B cell (primary cell): ENCODE data around the gene ZNF580. TPM values are rescaled to one million over a fixed set of nuclear protein-coding genes. Genes with fewer than 3 reads are reported as not detected.

Source experiments
- polyA plus RNA-seq: library from polyadenylated mRNA; depleted of rRNA; stranded (reverse); fragments of >200 nt; gene quantifications from 2 replicates; pipeline ENCODE4 v1.2.3, GENCODE V29; 2012
- total RNA-seq, 2 donors: library from RNA; stranded (reverse); fragments of 120-200 nt in 1 of 2; gene quantifications; 1 replicate in 1 of 2; 2 replicates in 1 of 2; pipeline versions ENCODE4 v1.2.3 to v1.2.4, GENCODE V29; 2013 to 2022

ZNF580 gene
- total and polyA plus RNA-seq, 2 donors (not counting 1 experiment from before 2014, with no cell fraction given) = 69.8 to 101 TPM

Other genes starting within 250 kb of the ZNF580 start
- gene UBE2S, start 233.2 kb upstream of the ZNF580 start, total RNA-seq = 20.6 and 29.0 TPM in 2 replicates
- gene UBE2S, start 233.2 kb upstream of the ZNF580 start, polyA plus RNA-seq = 50.0 and 72.7 TPM in 2 replicates
- not detected in 2 replicates for gene SHISA7, start 197.7 kb upstream of the ZNF580 start, total RNA-seq
- gene SHISA7, start 197.7 kb upstream of the ZNF580 start, polyA plus RNA-seq = 0.06 TPM in 1 of 2 replicates, not detected in the other
- 10.0 and 11.1 TPM in 2 replicates for gene ISOC2, start 179.4 kb upstream of the ZNF580 start, total RNA-seq
- 13.5 and 27.6 TPM in 2 replicates for gene ISOC2, start 179.4 kb upstream of the ZNF580 start, polyA plus RNA-seq
- not detected in 2 replicates for gene C19orf85, start 176.3 kb upstream of the ZNF580 start, total RNA-seq
- gene C19orf85, start 176.3 kb upstream of the ZNF580 start, polyA plus RNA-seq = not detected in 2 replicates
- 13.3 and 15.5 TPM in 2 replicates for gene ZNF628, start 164.4 kb upstream of the ZNF580 start, total RNA-seq
- gene ZNF628, start 164.4 kb upstream of the ZNF580 start, polyA plus RNA-seq = 18.3 and 28.6 TPM in 2 replicates
- gene NAT14, start 155.8 kb upstream of the ZNF580 start, total RNA-seq = 10.7 and 12.6 TPM in 2 replicates
- gene NAT14, start 155.8 kb upstream of the ZNF580 start, polyA plus RNA-seq = 15.1 and 23.2 TPM in 2 replicates
- 0.44 and 0.58 TPM in 2 replicates for gene SSC5D, start 152.6 kb upstream of the ZNF580 start, total RNA-seq
- 0.22 and 0.46 TPM in 2 replicates for gene SSC5D, start 152.6 kb upstream of the ZNF580 start, polyA plus RNA-seq
- not detected in 2 replicates for gene SBK2, start 103.9 kb upstream of the ZNF580 start, total RNA-seq
- not detected in 2 replicates for gene SBK2, start 103.9 kb upstream of the ZNF580 start, polyA plus RNA-seq
- not detected in 2 replicates for gene SBK3, start 95.5 kb upstream of the ZNF580 start, total RNA-seq
- gene SBK3, start 95.5 kb upstream of the ZNF580 start, polyA plus RNA-seq = not detected in 2 replicates
- gene ZNF579, start 60.2 kb upstream of the ZNF580 start, total RNA-seq = 10.3 and 10.8 TPM in 2 replicates
- gene ZNF579, start 60.2 kb upstream of the ZNF580 start, polyA plus RNA-seq = 3.7 and 6.7 TPM in 2 replicates
- 21.4 and 26.4 TPM in 2 replicates for gene FIZ1, start 41.5 kb upstream of the ZNF580 start, total RNA-seq
- gene FIZ1, start 41.5 kb upstream of the ZNF580 start, polyA plus RNA-seq = 7.4 and 8.0 TPM in 2 replicates
- gene ZNF524, start 40.7 kb upstream of the ZNF580 start, total RNA-seq = 21.2 and 23.8 TPM in 2 replicates
- gene ZNF524, start 40.7 kb upstream of the ZNF580 start, polyA plus RNA-seq = 18.0 and 27.4 TPM in 2 replicates
- 22.7 TPM in 2 replicates for gene ZNF865, start 35.4 kb upstream of the ZNF580 start, total RNA-seq
- gene ZNF865, start 35.4 kb upstream of the ZNF580 start, polyA plus RNA-seq = 9.9 and 11.3 TPM in 2 replicates
- 9.7 and 11.5 TPM in 2 replicates for gene ZNF784, start 16.4 kb upstream of the ZNF580 start, total RNA-seq
- 9.2 and 13.3 TPM in 2 replicates for gene ZNF784, start 16.4 kb upstream of the ZNF580 start, polyA plus RNA-seq
- 47.3 and 51.3 TPM in 2 replicates for gene ZNF581, start 2.6 kb downstream of the ZNF580 start, total RNA-seq
- 38.6 and 48.2 TPM in 2 replicates for gene ZNF581, start 2.6 kb downstream of the ZNF580 start, polyA plus RNA-seq
- gene CCDC106, start 7.2 kb downstream of the ZNF580 start, total RNA-seq = 25.2 and 28.3 TPM in 2 replicates
- 52.1 and 54.5 TPM in 2 replicates for gene CCDC106, start 7.2 kb downstream of the ZNF580 start, polyA plus RNA-seq
- 275 and 278 TPM in 2 replicates for gene U2AF2, start 14.0 kb downstream of the ZNF580 start, total RNA-seq
- 275 and 300 TPM in 2 replicates for gene U2AF2, start 14.0 kb downstream of the ZNF580 start, polyA plus RNA-seq
- 63.8 and 63.9 TPM in 2 replicates for gene EPN1, start 34.2 kb downstream of the ZNF580 start, total RNA-seq
- 52.3 and 54.4 TPM in 2 replicates for gene EPN1, start 34.2 kb downstream of the ZNF580 start, polyA plus RNA-seq
- gene NLRP9, start 97.4 kb downstream of the ZNF580 start, total RNA-seq = not detected in 2 replicates
- gene NLRP9, start 97.4 kb downstream of the ZNF580 start, polyA plus RNA-seq = not detected in 2 replicates
- gene RFPL4A, start 118.1 kb downstream of the ZNF580 start, total RNA-seq = not detected in 2 replicates
- not detected in 2 replicates for gene RFPL4A, start 118.1 kb downstream of the ZNF580 start, polyA plus RNA-seq
- gene RFPL4AL1, start 128.1 kb downstream of the ZNF580 start, total RNA-seq = not detected in 2 replicates
- not detected in 2 replicates for gene RFPL4AL1, start 128.1 kb downstream of the ZNF580 start, polyA plus RNA-seq
- gene NLRP11, start 191.0 kb downstream of the ZNF580 start, total RNA-seq = 0.12 TPM in 1 of 2 replicates, not detected in the other
- gene NLRP11, start 191.0 kb downstream of the ZNF580 start, polyA plus RNA-seq = 0.07 and 0.24 TPM in 2 replicates
- 0.15 and 0.19 TPM in 2 replicates for gene NLRP4, start 195.5 kb downstream of the ZNF580 start, total RNA-seq
- 0.45 and 1.3 TPM in 2 replicates for gene NLRP4, start 195.5 kb downstream of the ZNF580 start, polyA plus RNA-seq